Neural crest cell (in vitro differentiated cells): ENCODE results near the gene COP1. TPM values are rescaled to one million over a fixed set of nuclear protein-coding genes. Genes with fewer than 3 reads are reported as not detected.

Source experiments
- DNase-seq: peaks from one replicate; pipeline ENCODE4 v3.0.0; 2021; ENCODE audit warnings: low read depth, mixed read lengths, low spot score
- H3K27ac Mint-ChIP-seq: one replicate; pipeline ENCODE4 v1.8.0; 2021; ENCODE audit warnings: mild to moderate bottlenecking, mixed read lengths; ENCODE audit not compliant: unreplicated experiment
- H3K27me3 Mint-ChIP-seq: 2 replicates; pipeline ENCODE4 v1.8.0; 2021; ENCODE audit warnings: low read depth, mild to moderate bottlenecking, mixed read lengths
- H3K36me3 Mint-ChIP-seq: 2 replicates; pipeline ENCODE4 v1.8.0; 2021; ENCODE audit warnings: low read depth, mild to moderate bottlenecking, mixed read lengths
- H3K4me1 Mint-ChIP-seq: 2 replicates; pipeline ENCODE4 v1.8.0; 2021; ENCODE audit warnings: mixed read lengths
- H3K4me3 Mint-ChIP-seq: one replicate; pipeline ENCODE4 v1.8.0; 2021; ENCODE audit warnings: mild to moderate bottlenecking, mixed read lengths
- H3K9me3 Mint-ChIP-seq: 2 replicates; pipeline ENCODE4 v1.8.0; 2021; ENCODE audit warnings: mixed read lengths
- CTCF ChIP-seq: fragments of 200-600 bp; sonication (generic); conservative IDR thresholded peaks from 2 replicates; pipeline ENCODE4 v1.5.0; 2021; ENCODE audit warnings: antibody characterized with exemption, mild to moderate bottlenecking
- total RNA-seq: library from RNA; stranded (reverse); gene quantifications from 2 replicates; pipeline ENCODE4 v1.2.1, GENCODE V29; 2021

The COP1 gene
- total RNA-seq, 1 donor from 2014 or later, result 48.4 TPM

DNA sequence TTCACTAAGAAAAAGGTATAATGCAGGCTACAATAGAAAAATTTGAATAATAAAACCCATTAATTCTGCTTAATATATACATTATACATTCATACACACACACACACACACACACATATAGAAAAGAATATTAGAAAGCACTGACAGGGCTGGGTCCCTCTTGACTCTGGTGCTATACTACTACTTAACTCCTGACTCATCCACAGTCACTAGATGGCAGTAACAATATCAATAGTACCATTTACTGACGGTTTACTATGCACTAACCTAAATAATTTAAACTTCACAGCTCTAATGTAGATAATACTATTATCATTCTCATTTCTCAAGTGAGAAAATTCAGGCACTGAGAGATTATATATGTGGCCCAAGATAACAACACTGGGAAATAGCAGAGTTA, 87.5 kb downstream of the COP1 start:
- H3K27ac Mint-ChIP-seq, result no peak overlapping the region
- peaks cover 26% of the 10 kb centered on the region for H3K36me3 Mint-ChIP-seq
- peaks cover 9% of the 10 kb centered on the region for H3K9me3 Mint-ChIP-seq
- H3K4me3 Mint-ChIP-seq, result no peak overlapping the region
- H3K4me1 Mint-ChIP-seq, result no peaks in the 10 kb centered on the region
- DNase-seq, result no peak
- TF ChIP-seq CTCF, result no peak
- no peaks in the 10 kb centered on the region for H3K27me3 Mint-ChIP-seq

DNA sequence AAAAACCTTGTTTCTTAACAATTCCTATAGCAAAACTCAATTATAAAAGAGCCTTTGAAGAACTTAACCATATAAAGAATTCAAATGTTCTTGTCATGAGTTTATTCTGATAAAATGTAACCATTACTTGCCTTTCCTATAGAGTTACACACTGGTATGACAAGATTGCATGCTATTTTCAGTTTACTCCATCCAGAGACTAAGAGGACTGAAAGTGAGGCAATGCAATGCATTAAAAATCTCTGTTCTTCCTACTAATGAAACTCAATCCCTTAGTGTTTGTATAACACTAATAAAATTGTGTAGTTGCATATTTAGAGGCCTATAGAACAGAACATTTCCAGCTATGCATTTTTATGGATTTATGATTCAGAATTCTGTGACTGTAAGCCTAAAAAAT, 88.1 kb downstream of the COP1 start:
- H3K4me3 Mint-ChIP-seq, result no peak overlapping the region
- TF ChIP-seq CTCF, result no peak
- H3K27ac Mint-ChIP-seq, result no peak overlapping the region
- peaks cover 6% of the 10 kb centered on the region for H3K9me3 Mint-ChIP-seq
- H3K27me3 Mint-ChIP-seq, result no peaks in the 10 kb centered on the region
- H3K4me1 Mint-ChIP-seq, result no peaks in the 10 kb centered on the region
- DNase-seq, result no peak
- H3K36me3 Mint-ChIP-seq, result peaks cover 23% of the 10 kb centered on the region

DNA sequence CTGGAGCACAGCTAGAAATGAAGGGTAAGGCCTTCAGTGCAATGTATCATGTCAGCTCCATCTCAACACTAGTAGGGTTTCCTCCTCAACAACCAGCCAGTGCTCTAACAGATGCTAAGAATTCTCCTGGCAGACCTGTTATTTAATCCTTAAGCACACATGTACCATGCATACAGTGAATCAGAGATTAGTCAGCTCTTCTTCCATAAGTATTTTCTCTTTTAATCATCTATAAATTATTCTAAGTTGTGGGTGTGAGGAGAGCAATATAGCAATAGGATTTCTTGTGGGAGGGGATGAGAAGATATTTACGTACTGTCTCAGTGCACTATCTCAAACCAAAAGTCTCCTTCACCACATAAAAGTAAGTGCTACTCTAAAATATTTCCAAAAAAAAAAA, 95.3 kb downstream of the COP1 start:
- no peak for TF ChIP-seq CTCF

GRCh38 chr1:176110203-176110602, 96.9 kb downstream of the COP1 start:
- Mint-ChIP-seq H3K36me3 (peaks cover 21% of the 10 kb centered on the region), H3K4me1 (no peaks in the 10 kb centered on the region), H3K9me3 (no peaks in the 10 kb centered on the region), H3K27ac (no peak overlapping the region), H3K27me3 (no peaks in the 10 kb centered on the region), H3K4me3 (no peak overlapping the region)
- no peak for TF ChIP-seq CTCF
- no peak for DNase-seq

More for the DNA sequence above, 95.3 kb downstream of the COP1 start:
- Mint-ChIP-seq H3K4me1 (no peaks in the 10 kb centered on the region), H3K27me3 (no peaks in the 10 kb centered on the region), H3K27ac (no peak overlapping the region), H3K36me3 (peaks cover 22% of the 10 kb centered on the region), H3K9me3 (no peaks in the 10 kb centered on the region), H3K4me3 (no peak overlapping the region)
- DNase-seq, result no peak

DNA sequence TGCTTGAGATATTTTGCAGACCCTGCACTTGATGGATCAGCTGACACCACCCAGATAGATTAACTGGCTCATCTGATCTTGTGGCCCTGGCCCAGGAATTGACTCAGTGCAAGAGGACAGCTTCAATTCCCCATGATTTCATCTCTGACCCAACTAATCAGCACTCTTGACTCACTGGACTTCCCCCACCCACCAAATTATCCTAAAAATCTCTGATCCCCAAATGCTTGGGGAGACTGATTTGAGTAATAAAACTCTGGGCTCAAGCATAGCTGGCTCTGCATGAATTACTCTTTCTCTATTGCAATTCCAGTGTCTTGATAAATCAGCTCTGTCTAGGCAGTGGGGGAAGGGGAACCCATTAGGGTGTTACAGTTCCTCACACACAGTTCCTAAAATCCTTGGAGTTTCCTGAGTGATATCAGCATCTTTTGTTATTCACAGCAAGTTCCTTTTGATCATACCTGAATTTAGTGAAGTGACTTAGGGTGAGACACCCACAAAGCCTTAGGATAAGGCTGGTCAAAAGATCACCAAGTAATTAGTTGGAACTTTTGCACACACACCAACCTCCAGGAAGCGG, 104.2 kb downstream of the COP1 start:
- Mint-ChIP-seq H3K4me3 (no peak overlapping the region), H3K27ac (no peak overlapping the region), H3K4me1 (no peaks in the 10 kb centered on the region), H3K27me3 (no peaks in the 10 kb centered on the region), H3K36me3 (peaks cover 39% of the 10 kb centered on the region), H3K9me3 (peaks cover 5% of the 10 kb centered on the region)
- TF ChIP-seq CTCF, result no peak
- DNase-seq, result no peak
